AG08396 (cell line): ENCODE data around the gene STEAP1B.
"Not testable (repeated sequence)": the region's sequence is repeated elsewhere in the genome, so short reads cannot be mapped to it uniquely, and the experiment has no call there.

Experiments
- DNase-seq: peaks from one replicate; pipeline ENCODE4 v3.0.0; 2012; ENCODE audit warnings: low spot score, mixed read lengths

STEAP1B gene

DNA sequence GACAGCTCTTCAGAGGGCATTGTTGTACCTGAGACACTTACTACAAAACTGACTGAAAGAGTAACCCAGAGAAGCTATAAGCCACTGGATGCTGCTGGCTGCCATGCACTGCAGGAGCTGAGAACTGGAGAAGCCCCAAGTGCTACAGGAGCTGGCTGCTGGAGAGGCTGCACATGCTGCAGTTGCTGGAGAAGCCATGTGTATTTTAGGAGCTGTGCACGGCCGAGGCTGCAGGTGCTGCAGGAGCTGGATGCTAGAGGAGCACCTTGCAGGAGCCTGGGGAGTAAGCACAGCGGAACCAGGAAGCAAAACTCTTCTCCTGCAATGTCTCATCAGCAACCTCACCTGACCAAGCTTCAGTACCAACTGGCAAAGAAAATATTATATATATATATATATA, 45.5 kb downstream of the STEAP1B start:
- DNase-seq = no peak

DNA sequence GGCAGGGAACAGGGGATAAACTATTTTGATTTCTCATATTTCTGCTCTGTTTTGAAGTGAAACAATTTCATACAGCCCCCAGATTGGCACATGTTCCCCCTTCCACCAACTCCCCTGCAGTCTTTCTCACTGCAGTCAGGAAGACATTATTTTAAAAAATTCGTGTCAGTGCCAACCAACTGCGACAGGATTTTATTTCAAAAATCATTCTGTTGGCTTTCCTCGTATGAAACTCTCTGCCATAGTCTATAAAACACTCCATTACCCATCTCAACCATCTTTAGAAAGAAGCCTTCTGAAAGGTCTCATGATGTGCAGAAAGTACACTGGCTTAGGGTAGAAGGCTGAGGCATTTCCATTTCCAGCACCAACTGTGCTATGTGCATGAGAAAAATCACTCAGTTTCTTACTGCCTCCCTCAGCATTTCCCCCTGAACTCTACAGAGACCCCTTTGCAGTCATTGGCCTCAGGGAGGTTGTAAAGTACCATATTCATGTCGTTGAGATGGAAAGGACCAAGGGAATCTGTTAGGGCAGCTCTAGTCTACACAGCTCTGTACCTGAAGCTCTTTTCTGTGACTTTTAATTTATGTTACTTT, 46.9 kb downstream of the STEAP1B start:
- DNase-seq = no peak

DNA sequence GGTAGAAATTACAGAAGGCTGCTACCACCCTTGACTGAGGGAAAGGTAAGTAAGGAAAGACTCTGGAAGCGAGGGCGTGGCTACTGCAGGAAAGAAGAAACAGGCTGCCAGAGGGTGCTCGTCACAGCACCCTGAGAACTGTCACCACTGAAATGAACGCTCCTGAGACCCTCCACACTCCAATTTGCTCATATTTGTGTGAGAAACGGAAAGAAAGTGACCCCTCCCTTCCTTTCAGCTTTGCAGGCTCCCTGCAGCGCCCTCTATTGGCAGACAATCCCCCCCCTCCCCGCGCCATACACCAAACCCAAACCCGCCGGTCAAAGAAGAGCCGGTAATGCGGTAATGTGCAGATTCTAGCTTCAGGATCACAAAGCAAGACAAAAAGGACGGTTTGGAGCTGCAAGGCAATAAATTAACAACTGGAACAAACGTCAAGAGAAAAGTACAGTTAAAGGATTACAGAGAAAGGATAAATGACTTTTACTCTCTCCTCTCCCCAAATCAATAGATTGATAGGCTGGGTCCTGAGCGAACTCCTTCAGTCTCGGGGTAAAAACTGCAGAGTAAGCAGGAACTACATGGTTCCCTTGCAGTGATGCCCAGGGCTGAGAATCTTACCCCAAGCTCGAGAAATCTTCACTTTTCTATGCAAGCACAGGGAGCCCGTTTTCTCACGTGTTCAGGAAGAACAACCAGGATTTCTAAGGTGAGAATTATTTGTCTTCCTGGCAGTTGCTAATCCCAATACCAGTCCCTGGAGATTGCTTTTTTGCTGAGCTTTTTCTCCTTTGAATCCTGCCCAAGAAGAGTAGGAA, 47.6 kb downstream of the STEAP1B start:
- peak; percentile 47 for DNase-seq

DNA sequence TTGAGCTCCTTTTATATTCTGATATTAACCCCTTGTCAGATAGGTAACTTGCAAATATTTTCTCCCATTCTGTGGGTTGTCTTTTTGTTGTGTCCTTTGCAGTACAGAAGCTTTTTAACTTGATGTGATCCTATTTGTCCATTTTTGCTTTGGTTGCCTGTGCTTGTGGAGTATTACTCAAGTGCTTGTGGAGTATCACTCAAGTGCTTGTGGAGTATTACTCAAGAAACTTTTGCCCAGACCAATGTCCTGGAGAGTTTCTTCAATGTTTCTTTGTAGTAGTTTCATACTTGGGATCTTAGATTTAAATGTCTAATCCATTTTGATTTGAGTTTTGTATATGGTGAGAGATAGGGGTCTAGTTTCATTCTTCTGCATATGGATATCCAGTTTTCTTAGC, 50.0 kb downstream of the STEAP1B start:
- not testable (repeated sequence) for DNase-seq

DNA sequence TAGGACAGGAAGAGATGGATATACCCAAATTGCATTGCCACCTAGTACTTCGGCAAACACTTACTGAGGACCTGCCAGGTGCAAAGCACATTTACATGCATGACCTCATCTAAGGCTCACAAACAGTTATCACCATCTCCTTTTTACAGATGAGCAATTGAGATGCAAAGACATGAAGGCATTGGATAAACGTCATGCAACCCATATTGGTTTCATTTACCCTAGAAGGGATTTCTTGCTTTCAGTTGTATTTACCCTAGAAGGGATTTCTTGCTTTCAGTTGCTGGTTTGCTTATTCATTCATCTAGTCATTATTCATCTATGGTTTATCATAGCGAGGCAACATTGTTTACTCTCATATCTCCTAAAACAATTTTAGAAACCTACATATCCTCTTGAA, 52.2 kb downstream of the STEAP1B start:
- no peak for DNase-seq

DNA sequence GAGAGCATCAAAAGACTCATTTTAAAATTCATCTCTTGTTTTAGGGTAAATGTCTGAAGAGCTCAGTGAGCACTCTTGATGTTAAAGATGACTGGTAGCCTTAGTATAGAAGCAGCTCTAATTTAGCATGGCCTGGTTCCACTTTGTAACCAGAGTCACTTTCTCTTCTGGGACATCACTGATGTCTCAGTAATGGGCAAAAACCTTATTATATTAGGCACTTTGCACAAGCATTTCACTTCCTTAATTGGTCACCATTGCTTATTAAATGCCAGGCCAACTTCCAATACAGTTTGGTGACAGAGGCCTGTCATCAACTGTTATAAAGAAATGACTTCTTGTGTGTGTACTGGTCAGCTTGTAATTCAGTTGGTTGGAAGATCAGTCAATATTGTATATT, 53.0 kb downstream of the STEAP1B start:
- DNase-seq = no peak

DNA sequence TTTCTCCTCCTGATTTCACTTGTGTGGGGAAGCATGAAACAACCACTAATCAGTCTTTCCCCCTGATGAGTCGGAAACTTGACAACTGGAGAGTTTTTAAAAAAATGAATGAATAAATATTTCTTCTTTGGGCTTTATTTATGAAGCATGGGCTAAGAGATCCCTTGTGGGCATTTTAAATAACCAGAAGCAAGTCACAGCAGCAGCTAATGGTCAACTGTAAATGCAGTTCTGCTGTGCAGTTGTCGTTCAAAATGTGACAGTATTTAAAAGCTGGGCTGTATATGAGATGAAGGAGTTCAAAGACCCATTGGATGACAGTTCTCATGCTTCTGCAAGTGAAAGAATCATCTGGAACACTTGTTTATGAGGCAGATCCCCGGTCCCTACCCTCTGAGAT, 54.1 kb downstream of the STEAP1B start:
- no peak for DNase-seq

DNA sequence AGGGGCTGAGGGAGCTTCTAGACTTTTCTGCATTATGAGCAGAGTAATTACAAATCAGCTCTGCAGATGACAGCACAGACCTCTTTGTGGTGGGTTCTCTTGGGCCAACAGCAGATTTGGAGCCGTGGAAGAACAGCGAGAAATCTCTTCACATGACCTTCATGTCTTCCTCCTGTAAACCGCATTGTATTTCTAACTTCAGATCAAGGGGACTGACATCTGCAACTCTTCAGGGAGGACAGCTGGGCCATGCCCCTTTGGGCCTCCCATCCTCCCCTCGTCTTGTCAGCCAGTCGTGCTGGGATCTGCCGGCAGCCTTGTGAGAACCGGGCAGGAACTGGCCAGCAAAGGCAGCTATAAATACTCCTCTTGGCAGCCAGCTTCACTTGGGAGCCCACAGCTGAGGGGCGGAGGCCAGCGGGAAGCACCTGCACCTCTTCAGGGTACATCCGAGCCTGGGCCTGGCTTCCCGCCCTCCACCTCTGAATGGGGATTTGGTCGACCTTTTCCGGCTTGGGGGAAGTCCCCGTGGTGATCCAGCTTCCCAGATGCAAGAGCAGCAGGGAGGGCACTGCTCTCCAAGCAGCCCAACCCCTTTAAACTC, 54.7 kb downstream of the STEAP1B start:
- DNase-seq = peak; percentile 21

DNA sequence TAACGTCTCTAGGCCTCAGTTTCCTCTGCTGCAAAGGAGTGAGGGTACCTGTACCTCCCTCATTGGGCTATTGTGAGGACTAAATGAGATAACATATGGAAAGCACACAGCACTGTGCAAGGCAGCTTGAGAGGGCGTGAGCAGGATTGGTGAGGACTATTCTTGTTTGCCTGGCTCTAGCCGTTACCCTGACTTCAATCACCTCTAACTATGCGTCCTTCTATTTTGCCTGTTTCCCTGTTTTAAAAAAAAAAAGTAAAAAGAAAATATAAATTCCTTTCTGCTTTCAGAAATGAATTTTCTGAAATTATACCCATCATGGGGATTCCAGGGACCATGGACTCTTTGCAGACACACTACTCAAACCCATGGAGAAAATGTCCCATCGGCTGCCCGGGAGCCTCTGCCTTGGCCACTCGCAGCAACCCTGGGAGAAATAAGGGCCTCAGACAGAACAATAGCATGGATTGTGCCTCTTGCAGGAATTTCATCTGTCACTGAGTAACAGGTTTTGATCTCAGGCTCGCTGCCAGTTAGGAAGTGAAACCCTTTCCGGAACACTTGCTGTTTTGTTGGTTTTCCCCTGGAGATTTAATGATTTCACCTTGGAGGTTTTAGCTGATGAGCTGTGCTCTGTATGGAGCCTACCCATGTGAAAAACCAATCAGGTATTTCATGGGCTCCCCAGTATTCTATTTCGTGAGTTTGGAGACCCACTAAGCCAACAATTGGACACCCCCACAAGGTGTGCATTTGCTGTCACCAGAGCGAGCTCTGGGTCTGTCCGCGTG, 55.6 kb downstream of the STEAP1B start:
- DNase-seq = no peak

DNA sequence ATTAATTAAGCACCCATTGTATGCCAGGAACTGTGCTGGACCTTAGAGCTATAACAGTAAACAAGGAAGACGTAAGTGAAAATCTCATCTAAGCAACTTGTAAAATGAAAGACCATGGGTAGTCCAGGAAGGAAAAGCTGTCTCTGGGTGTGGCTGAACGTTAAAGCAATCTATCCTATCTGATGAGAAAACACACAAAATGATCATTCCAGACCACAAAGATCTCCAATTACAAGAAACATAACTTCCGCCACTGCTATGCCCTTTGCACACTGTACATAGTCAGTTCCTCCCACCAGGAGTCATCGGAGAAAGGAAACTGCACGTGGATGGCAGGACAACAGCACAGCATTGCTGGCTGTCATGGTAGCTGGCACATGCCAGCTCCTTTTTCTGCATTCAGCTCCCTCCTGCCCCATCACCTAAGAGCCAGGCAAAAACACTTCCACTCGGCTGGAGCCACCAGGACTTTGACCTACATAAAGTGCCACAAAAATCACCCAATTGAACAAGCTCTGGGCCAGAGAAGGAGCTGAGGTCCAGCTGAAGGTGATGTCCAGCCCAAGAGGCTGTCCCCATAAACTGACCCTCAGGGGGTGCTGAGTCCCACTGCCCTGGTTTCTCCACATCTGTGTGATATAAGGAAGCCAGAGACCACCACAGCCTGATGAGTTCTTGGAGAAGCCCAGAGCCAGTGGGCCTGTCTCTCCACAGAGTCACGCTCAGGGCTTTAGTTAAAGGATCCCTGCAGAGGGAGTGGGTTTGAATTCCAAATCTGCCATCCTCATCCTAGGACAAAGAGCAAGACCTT, 56.4 kb downstream of the STEAP1B start:
- DNase-seq = no peak

DNA sequence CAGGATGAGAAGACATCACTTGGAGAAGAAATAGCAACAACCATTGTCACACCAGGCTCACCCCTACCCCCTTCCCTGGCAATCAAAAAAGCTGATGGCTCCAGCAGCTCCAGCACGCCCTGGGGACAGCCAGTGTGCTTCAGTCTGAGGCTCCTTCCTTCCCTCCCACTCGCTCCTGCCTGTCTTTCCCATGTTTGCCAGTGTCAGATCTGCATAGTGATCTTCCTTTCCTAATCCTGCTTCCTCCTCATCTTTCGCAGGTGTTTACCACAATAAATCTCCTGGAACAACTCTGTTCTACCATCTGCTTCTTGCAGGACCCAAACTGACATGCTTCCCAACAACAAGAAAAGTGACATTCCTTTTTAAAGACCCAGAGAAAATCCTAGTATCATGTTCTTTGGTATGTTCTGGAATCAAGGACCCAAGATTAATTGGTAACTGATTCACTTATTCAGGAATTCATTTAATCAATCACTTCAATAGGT, 57.1 kb downstream of the STEAP1B start:
- no peak for DNase-seq

DNA sequence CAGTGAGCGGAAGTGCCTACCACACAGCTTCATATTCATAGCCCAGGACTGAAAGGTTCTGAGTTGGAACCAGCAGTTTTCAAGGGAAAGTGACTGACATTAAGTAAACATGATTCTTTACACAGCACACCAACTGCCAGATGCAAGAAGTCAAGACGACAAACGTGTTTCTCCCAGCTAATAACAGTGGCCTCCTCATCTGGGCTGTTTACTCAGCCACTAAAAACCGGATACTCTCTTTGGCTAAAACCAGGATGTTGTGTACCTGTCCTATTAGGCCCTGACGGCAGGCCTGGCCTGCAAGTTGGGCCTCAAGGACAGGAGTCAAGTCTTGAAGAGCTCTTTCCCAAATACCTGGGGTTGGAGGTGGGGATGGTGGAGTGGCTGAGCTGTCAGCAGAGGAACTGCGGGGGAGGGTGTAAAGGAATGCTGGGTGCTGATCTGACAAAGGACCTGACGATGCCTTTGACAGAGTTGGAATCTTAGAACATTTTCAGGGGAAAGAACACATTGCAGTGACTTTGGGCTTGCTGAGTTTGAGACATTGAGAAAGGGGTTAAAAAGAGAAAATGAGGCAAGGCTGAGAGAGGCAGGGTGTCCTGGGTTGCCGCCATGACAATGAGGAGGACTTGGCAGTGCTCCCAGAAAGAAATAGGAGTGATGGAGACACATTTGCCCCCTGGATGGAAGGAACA, 57.7 kb downstream of the STEAP1B start:
- DNase-seq = no peak

DNA sequence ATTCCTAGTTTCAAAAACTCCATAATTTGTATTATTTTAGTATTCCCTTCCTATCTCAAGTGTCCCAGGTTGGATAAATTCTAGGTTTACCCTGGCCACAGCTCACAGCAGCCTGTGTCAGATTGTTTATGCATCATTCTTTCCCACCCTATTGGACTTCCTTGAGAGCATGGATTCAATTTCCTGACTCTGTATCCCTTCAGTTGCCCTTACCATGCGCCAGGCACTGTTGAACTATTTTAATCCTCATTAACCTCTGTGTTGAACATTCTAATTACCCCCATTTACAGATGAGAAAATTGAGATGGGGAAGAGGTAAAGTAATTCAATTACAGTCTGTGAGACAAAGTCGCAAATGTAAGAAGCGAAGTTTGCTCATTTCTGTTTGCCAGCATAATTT, 58.8 kb downstream of the STEAP1B start:
- DNase-seq = no peak

DNA sequence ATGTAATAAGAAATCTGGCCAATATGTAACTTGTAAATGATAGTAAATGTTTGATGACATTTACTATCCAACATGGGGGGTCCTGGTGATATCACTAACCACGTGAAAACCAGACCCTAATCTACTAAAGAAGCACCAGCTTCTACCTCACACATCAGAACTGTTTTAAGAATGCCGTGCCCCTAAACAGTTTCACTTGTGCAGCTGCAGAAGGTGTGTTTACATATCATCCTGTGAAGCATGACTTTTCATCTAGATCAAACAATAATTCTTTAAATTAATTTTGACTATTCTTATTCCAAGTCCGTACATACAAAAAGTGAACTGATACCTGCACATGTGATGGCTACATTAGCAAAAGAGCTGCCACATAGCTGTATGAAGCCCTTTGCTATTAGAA, 61.0 kb downstream of the STEAP1B start:
- DNase-seq = no peak

DNA sequence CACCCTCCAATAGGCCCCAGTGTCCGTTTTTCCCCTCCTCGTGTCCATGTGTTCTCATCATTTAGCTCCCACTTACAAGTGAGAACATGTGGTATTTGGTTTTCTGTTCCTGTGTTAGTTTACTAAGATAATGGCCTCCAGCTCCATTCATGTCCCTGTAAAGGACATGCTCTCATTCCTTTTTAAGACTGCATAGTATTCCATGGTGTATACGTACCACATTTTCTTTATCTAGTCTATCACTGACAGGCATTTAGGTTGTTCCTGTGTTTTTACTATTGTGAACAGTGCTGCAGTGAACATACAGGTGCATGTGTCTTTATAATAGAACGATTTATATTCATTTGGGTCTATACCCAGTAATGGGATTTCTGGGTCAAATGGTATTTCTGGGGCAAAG, 63.4 kb downstream of the STEAP1B start:
- DNase-seq = not testable (repeated sequence)

DNA sequence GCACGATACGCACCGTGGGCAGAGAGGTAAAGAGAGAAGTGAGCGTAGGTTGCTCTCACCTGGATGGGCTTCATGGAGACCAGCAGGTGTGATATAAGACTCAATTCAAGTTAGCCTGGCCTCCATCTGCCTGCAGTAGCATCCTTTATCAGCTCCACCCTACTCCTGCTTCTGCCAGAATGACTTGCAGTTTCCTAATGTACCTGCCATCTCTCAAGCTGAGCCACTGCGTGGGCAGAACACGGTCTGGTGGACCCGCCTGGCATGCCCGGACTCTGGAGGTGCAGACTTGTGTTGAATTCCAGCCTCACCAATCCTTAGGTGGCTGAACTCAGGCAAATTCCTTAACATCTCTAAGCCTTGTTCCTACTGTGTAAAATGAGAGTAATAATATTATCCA, 64.3 kb downstream of the STEAP1B start:
- no peak for DNase-seq

DNA sequence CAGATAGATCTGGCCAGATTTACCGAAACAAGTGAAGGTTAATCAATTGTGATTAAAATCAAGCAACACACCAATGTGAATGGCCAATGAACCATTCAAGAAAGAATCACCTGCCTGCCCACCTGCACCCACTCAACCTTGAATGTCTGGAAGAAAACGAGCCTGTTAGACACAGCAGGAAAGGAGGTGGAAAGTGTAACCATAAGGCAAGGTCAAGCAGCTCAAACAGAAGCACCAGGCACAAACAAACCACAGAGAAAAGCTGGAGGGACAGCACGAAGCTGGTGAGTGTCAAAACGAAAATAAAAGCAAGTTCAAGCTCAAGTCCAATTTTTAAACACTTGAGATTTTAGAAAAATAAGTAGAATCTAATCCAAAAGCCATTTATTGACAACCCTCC, 64.9 kb downstream of the STEAP1B start:
- no peak for DNase-seq

DNA sequence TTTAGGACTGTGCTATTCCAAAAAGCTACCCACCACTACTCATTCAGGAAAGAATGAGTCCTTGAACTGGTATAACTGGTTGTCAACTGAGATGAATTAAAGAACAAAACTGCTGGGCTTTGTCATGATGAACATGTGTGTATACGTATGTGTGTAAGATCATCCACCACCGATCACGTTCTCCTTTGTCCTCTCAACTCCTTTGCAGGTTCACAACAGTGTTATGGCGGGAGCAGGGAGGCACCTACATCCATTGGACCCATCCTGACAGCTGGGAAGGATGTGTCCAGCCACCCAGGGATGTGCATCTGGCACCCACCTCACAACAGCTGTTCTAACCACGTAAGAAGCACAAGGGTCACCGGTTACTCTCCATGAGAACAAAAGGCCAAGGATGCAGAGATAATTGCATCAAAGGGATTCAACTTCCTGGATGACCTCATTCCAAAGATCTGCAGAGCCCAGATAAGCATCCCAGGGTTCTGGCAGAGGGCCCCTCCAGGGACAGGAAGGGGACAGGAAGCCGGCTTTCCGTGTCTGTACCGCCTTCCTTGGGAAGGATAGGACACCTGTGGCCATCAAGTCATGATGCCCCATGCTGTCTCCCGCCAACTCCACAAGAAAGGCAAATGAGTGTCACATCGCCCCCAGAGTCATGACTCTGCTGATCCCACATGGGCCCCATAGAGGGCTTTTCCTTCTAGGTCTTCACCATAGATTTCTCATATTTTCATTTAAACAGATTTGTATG, 66.1 kb downstream of the STEAP1B start:
- no peak for DNase-seq

DNA sequence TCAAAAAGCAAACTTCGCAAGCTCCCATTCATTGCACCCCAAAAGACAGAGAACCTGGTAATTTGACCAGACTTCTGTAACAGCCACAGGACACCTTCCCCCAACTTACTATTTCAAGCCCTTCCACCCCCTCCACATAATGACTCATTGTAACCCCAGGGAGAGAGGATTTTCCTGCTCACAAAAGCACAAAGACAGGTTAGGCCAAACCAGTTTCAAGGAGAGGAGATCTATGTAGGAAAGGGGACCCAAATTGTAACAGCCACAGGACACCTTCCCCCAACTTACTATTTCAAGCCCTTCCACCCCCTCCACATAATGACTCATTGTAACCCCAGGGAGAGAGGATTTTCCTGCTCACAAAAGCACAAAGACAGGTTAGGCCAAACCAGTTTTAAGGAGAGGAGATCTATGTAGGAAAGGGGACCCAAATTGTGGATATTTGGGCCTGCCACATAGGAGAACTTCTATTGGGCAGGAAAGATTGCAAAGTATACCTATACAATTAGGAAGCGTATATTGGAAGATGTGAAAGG, 66.8 kb downstream of the STEAP1B start:
- DNase-seq = not testable (repeated sequence)

DNA sequence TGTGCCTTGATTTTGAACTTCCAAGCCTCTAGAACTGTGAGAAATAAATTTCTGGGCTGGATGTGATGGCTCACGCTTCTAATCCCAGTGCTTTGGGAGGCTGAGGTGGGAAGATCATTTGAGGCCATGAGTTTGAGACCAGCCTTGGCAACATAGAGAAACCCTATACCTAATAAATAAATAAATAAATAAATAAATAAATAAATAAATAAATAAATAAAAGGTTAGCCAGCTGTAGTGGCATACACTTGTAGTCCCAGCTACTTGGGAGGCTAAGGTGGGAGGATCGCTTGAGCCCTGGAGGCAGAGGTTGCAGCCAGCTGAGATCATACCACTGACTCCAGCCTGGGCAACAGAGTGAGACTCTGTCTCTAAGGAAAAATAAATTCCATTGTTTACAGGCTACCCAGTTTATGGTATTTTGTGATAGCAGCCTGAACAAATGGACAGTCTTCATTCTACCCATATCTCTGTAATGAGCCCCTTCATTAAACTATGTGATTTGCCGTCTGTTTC, 67.7 kb downstream of the STEAP1B start:
- no peak for DNase-seq
